ENCODE measurements around the gene GPSM3.

The GPSM3 gene

DNA sequence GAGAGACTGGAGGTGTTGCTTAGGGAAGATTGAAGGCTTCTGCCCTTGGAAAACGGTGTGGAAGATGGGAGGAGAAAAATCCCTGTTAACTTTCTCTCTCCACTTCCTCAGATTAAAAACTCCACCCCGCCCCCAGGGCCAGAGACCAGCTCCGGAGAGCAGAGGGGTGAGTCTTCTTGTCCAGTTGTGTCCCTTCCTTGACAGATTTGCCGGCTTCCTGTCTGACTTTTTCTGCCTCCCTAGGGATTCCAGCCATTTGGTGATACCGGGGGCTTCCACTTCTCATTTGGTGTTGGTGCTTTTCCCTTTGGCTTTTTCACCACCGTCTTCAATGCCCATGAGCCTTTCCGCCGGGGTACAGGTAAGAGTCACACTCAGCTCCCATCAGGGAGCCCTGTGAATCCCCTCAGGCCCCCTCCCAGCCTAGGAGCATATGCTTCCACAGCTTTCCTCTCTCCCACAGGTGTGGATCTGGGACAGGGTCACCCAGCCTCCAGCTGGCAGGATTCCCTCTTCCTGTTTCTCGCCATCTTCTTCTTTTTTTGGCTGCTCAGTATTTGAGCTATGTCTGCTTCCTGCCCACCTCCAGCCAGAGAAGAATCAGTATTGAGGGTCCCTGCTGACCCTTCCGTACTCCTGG lies 12.6 kb downstream of the GPSM3 start:
- Histone ChIP-seq H3K4me3 (ENCODE audit: low read length) (no peak overlapping the region), H3K18ac (ENCODE audit: low read length) (no peak overlapping the region)
- whole genome bisulfite sequencing (ENCODE audit: extremely low coverage, insufficient coverage, low lambda C conversion rate), result no CpG with 5 or more reads among the region's 10 CpGs

DNA sequence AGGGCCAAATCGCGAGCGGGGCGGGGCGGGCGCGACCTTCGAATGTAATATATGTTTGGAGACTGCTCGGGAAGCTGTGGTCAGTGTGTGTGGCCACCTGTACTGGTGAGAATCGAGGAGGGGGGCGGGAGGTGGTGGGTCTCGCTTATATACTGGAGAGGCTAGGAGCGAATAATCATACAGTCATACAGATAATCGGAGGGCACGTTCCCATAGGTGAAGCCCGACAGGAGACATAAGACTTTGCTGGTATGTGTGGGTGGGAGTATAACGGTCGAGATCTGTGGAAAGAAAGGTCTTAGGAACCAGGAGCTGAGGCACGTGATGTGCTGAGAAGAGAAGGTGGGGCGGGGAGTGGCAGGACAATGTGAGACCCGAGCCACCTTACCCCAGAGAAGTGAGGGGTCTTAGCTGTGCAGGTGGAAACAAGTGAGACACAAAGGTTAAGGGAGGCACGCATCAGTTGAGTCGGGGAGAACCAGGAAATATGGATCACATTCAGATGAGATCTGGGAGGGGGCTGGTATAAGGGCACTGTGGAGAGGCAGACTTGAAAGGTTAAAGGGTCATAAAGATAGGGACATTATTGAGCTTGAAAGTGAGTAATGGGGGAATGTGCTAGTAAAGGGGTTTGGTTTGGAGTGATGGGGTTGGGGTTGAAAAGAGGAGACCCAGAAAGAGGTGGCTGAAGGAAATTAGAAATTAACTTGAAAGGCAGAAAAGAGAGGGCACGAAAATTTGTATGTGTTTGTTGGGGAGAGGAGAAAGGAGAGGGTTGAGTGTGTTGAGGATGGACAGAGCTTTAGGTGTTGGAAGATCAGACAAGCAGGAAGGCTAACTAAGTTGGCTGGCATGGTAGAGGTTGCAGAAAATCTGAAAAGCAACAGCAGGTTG lies 13.6 kb downstream of the GPSM3 start:
- peaks cover 15% of the 10 kb centered on the region for H3K4me1 ChIP-seq (ENCODE audit: control insufficient read depth, low read depth, low read length)
- H2BK120ac ChIP-seq (ENCODE audit: low read depth, low read length), result no peak overlapping the region
- H2BK15ac ChIP-seq (replicated peaks; ENCODE audit: low read depth), result no peak overlapping the region
- peak overlapping the region; percentile 9 for H2AK5ac ChIP-seq (ENCODE audit: low read length)
- H3K4me2 ChIP-seq (ENCODE audit: low read length), result peak overlapping the region; percentile 93
- no peak overlapping the region for H3K18ac ChIP-seq (ENCODE audit: low read length)
- no peaks in the 10 kb centered on the region for H3K27me3 ChIP-seq (ENCODE audit: insufficient read depth, low read length, poor library complexity)
- H2BK5ac ChIP-seq (ENCODE audit: low read length), result no peak overlapping the region
- H3K4ac ChIP-seq (ENCODE audit: low read depth, low read length), result no peak overlapping the region
- H3K79me2 ChIP-seq (ENCODE audit: control insufficient read depth, insufficient read depth, low read length), result peaks cover 28% of the 10 kb centered on the region
- H4K5ac ChIP-seq (ENCODE audit: low read length), result no peak overlapping the region
- H3K23ac ChIP-seq (ENCODE audit: low read length), result peak overlapping the region; percentile 48
- H3K79me1 ChIP-seq (ENCODE audit: low read length), result peaks cover 15% of the 10 kb centered on the region
- DNase-seq, result no peak
- peak overlapping the region; percentile 91 for H3K56ac ChIP-seq (ENCODE audit: low read length)
- no peak overlapping the region for H3K27ac ChIP-seq (ENCODE audit: low read depth, low read length)
- H3K9ac ChIP-seq (ENCODE audit: low read length), result peak overlapping the region; percentile 88
- no peak overlapping the region for H4K8ac ChIP-seq (ENCODE audit: low read depth, low read length)
- WGBS (ENCODE audit: extremely low coverage, insufficient coverage, low lambda C conversion rate), result 100% methylated on average over 1 of the region's 24 CpGs
- H3K36me3 ChIP-seq (ENCODE audit: control insufficient read depth, insufficient read depth, low read length), result peaks cover 1% of the 10 kb centered on the region
- H3K4me3 ChIP-seq (ENCODE audit: low read length), result peak overlapping the region; percentile 43

More for the DNA sequence above, 12.6 kb downstream of the GPSM3 start:
- Histone ChIP-seq H4K5ac (ENCODE audit: low read length) (no peak overlapping the region), H3K36me3 (ENCODE audit: control insufficient read depth, insufficient read depth, low read length) (peaks cover 1% of the 10 kb centered on the region), H3K9ac (ENCODE audit: low read length) (no peak overlapping the region), H3K27ac (ENCODE audit: low read depth, low read length) (no peak overlapping the region), H3K4me2 (ENCODE audit: low read length) (no peak overlapping the region), H2AK5ac (ENCODE audit: low read length) (no peak overlapping the region), H2BK15ac (replicated peaks; ENCODE audit: low read depth) (no peak overlapping the region), H3K56ac (ENCODE audit: low read length) (peak overlapping the region; percentile 91), H3K27me3 (ENCODE audit: insufficient read depth, low read length, poor library complexity) (no peaks in the 10 kb centered on the region), H2BK5ac (ENCODE audit: low read length) (no peak overlapping the region), H3K23ac (ENCODE audit: low read length) (no peak overlapping the region), H4K8ac (ENCODE audit: low read depth, low read length) (no peak overlapping the region), H3K4me1 (ENCODE audit: control insufficient read depth, low read depth, low read length) (peaks cover 13% of the 10 kb centered on the region), H3K79me2 (ENCODE audit: control insufficient read depth, insufficient read depth, low read length) (peaks cover 17% of the 10 kb centered on the region), H2BK120ac (ENCODE audit: low read depth, low read length) (no peak overlapping the region), H3K4ac (ENCODE audit: low read depth, low read length) (no peak overlapping the region), H3K79me1 (ENCODE audit: low read length) (peaks cover 6% of the 10 kb centered on the region)
- no peak for DNase-seq

DNA sequence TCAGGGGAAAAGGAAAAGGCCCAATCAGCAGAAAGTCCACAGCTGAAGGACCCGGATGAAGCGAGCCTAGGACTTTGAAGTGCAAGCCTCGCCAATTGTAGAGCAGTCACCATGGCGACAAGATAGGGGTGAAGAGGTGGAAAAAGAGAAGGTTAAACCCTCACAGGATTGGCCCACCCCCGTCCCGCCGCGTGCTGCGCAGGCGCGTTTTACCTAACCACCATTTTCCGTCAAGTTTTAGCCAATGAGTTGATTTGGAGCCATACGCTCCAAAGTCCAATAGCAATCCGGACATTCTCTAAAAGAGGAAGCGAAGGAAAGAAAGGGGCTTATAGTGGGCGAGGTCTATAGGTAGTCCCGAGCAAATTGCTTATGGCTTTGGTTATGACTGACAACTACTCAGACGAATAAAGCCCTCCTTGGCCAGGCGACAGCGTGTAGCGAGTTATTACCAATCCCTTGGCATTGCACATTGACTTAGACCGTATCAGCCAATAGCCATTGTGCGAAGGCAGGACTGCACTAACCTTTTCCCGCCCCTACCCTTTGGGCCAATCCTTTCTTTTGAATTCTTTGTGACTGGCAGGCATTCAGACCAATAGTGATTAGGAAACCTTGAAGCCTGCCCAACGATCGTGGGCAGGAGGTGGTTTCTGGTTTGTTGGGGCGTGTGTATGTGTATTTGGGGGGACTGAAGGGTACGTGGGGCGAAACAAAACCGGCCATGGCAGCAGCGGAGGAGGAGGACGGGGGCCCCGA lies 14.5 kb downstream of the GPSM3 start, which contains the start of gene RNF5:
TSS of gene RNF5 (plus strand) at position 618 of the 759 bp plus-strand sequence. CDS start at position 725, 107 bp downstream.
- Histone ChIP-seq H3K18ac (ENCODE audit: low read length) (peak within 1 kb of the TSS; percentile 47), H3K4me2 (ENCODE audit: low read length) (peak within 1 kb of the TSS; percentile 93), H2BK15ac (replicated peaks; ENCODE audit: low read depth) (no peak within 1 kb of the TSS), H3K27me3 (ENCODE audit: insufficient read depth, low read length, poor library complexity) (no peaks in the 10 kb centered on the region), H3K4me3 (ENCODE audit: low read length) (peak within 1 kb of the TSS; percentile 43), H3K27ac (ENCODE audit: low read depth, low read length) (peak within 1 kb of the TSS; percentile 89), H2BK5ac (ENCODE audit: low read length) (peak within 1 kb of the TSS; percentile 68), H3K4me1 (ENCODE audit: control insufficient read depth, low read depth, low read length) (peaks cover 16% of the 10 kb centered on the region), H3K79me1 (ENCODE audit: low read length) (peaks cover 20% of the 10 kb centered on the region), H2BK120ac (ENCODE audit: low read depth, low read length) (no peak within 1 kb of the TSS), H4K5ac (ENCODE audit: low read length) (peak within 1 kb of the TSS; percentile 40), H3K23ac (ENCODE audit: low read length) (peak within 1 kb of the TSS; percentile 48), H3K36me3 (ENCODE audit: control insufficient read depth, insufficient read depth, low read length) (peaks cover 1% of the 10 kb centered on the region), H3K79me2 (ENCODE audit: control insufficient read depth, insufficient read depth, low read length) (peaks cover 33% of the 10 kb centered on the region), H3K4ac (ENCODE audit: low read depth, low read length) (peak within 1 kb of the TSS; percentile 89), H2AK5ac (ENCODE audit: low read length) (peak within 1 kb of the TSS; percentile 9), H4K8ac (ENCODE audit: low read depth, low read length) (no peak within 1 kb of the TSS), H3K9ac (ENCODE audit: low read length) (peak within 1 kb of the TSS; percentile 88), H3K56ac (ENCODE audit: low read length) (peak within 1 kb of the TSS; percentile 91)
- WGBS (ENCODE audit: extremely low coverage, insufficient coverage, low lambda C conversion rate), result no CpG with 5 or more reads among the region's 33 CpGs
- DNase-seq, result peak; percentile 100

DNA sequence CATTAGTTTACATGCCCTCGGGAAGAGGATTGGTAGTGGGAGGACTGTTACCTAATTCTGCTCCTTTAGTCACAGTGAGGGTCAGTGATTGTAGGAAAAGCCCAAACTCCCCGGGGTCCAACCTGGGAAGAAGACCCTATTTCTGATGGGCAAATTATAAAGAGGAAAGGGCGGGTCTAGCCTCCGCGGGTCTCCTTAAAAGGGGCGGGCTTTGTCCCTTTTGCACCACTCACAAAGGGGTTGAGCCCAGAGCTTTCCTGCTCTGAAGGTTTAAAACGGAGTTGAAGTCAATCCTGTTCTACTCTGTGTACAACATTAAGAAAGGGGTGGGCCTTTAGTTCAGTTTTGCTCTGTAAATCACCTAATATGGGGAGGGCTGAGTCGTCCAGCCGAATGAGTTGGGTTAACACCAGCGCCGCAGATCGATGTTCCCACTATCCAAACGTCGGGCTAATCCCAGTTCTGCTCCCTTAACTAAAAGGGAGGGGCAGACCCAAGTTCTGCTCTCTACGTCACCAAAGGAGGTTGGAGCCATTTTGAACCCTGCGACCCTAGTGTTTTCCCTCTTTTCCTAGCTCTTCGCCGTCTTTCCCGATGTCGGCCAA lies 15.2 kb downstream of the GPSM3 start:
- Histone ChIP-seq H3K4me3 (ENCODE audit: low read length) (peak overlapping the region; percentile 36), H3K4me2 (ENCODE audit: low read length) (peak overlapping the region; percentile 77), H2BK15ac (replicated peaks; ENCODE audit: low read depth) (no peak overlapping the region), H4K8ac (ENCODE audit: low read depth, low read length) (no peak overlapping the region), H3K79me1 (ENCODE audit: low read length) (peaks cover 25% of the 10 kb centered on the region), H3K4me1 (ENCODE audit: control insufficient read depth, low read depth, low read length) (peaks cover 17% of the 10 kb centered on the region), H3K79me2 (ENCODE audit: control insufficient read depth, insufficient read depth, low read length) (peaks cover 37% of the 10 kb centered on the region), H3K23ac (ENCODE audit: low read length) (no peak overlapping the region), H3K27ac (ENCODE audit: low read depth, low read length) (peak overlapping the region; percentile 89), H3K18ac (ENCODE audit: low read length) (peak overlapping the region; percentile 47), H4K5ac (ENCODE audit: low read length) (peak overlapping the region; percentile 40), H3K4ac (ENCODE audit: low read depth, low read length) (peak overlapping the region; percentile 89), H3K36me3 (ENCODE audit: control insufficient read depth, insufficient read depth, low read length) (peaks cover 1% of the 10 kb centered on the region), H3K27me3 (ENCODE audit: insufficient read depth, low read length, poor library complexity) (no peaks in the 10 kb centered on the region), H2BK5ac (ENCODE audit: low read length) (peak overlapping the region; percentile 68), H3K9ac (ENCODE audit: low read length) (peak overlapping the region; percentile 88), H3K56ac (ENCODE audit: low read length) (peak overlapping the region; percentile 91), H2AK5ac (ENCODE audit: low read length) (no peak overlapping the region), H2BK120ac (ENCODE audit: low read depth, low read length) (no peak overlapping the region)
- no peak for DNase-seq
- no CpG with 5 or more reads among the region's 20 CpGs for WGBS (ENCODE audit: extremely low coverage, insufficient coverage, low lambda C conversion rate)

GRCh38 chr6:32176476-32177182 lies 15.8 kb downstream of the GPSM3 start:
- Histone ChIP-seq H3K23ac (ENCODE audit: low read length) (no peak overlapping the region), H4K8ac (ENCODE audit: low read depth, low read length) (no peak overlapping the region), H3K36me3 (ENCODE audit: control insufficient read depth, insufficient read depth, low read length) (peaks cover 1% of the 10 kb centered on the region), H2BK5ac (ENCODE audit: low read length) (peak overlapping the region; percentile 27), H2BK15ac (replicated peaks; ENCODE audit: low read depth) (no peak overlapping the region), H3K56ac (ENCODE audit: low read length) (peak overlapping the region; percentile 91), H3K79me2 (ENCODE audit: control insufficient read depth, insufficient read depth, low read length) (peaks cover 37% of the 10 kb centered on the region), H3K27me3 (ENCODE audit: insufficient read depth, low read length, poor library complexity) (no peaks in the 10 kb centered on the region), H3K4me1 (ENCODE audit: control insufficient read depth, low read depth, low read length) (peaks cover 17% of the 10 kb centered on the region), H2AK5ac (ENCODE audit: low read length) (peak overlapping the region; percentile 97), H3K18ac (ENCODE audit: low read length) (peak overlapping the region; percentile 47), H4K5ac (ENCODE audit: low read length) (peak overlapping the region; percentile 68), H3K4me3 (ENCODE audit: low read length) (peak overlapping the region; percentile 18), H3K4ac (ENCODE audit: low read depth, low read length) (peak overlapping the region; percentile 89), H2BK120ac (ENCODE audit: low read depth, low read length) (no peak overlapping the region), H3K4me2 (ENCODE audit: low read length) (peak overlapping the region; percentile 77), H3K9ac (ENCODE audit: low read length) (peak overlapping the region; percentile 88), H3K27ac (ENCODE audit: low read depth, low read length) (peak overlapping the region; percentile 89), H3K79me1 (ENCODE audit: low read length) (peaks cover 25% of the 10 kb centered on the region)
- DNase-seq, result no peak
- 100% methylated on average over 1 of the region's 5 CpGs for WGBS (ENCODE audit: extremely low coverage, insufficient coverage, low lambda C conversion rate)

Measured in mesendoderm (in vitro differentiated cells).